GM12872 (cell line): ENCODE results near the gene E2F2.

Source experiments
- TF ChIP-seq, protein P1 (sequence below): IDR thresholded peaks from 3 replicates; pipeline ENCODE4 v1.5.1; 2011; ENCODE audit warnings: low read depth, mild to moderate bottlenecking, low read length, moderate library complexity; ENCODE audit not compliant: insufficient read depth

E2F2 gene

GRCh38 chr1:23574265-23574754 is 43.3 kb upstream of the E2F2 start:
- TF ChIP-seq, protein P1, sequence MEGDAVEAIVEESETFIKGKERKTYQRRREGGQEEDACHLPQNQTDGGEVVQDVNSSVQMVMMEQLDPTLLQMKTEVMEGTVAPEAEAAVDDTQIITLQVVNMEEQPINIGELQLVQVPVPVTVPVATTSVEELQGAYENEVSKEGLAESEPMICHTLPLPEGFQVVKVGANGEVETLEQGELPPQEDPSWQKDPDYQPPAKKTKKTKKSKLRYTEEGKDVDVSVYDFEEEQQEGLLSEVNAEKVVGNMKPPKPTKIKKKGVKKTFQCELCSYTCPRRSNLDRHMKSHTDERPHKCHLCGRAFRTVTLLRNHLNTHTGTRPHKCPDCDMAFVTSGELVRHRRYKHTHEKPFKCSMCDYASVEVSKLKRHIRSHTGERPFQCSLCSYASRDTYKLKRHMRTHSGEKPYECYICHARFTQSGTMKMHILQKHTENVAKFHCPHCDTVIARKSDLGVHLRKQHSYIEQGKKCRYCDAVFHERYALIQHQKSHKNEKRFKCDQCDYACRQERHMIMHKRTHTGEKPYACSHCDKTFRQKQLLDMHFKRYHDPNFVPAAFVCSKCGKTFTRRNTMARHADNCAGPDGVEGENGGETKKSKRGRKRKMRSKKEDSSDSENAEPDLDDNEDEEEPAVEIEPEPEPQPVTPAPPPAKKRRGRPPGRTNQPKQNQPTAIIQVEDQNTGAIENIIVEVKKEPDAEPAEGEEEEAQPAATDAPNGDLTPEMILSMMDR = no peak

DNA sequence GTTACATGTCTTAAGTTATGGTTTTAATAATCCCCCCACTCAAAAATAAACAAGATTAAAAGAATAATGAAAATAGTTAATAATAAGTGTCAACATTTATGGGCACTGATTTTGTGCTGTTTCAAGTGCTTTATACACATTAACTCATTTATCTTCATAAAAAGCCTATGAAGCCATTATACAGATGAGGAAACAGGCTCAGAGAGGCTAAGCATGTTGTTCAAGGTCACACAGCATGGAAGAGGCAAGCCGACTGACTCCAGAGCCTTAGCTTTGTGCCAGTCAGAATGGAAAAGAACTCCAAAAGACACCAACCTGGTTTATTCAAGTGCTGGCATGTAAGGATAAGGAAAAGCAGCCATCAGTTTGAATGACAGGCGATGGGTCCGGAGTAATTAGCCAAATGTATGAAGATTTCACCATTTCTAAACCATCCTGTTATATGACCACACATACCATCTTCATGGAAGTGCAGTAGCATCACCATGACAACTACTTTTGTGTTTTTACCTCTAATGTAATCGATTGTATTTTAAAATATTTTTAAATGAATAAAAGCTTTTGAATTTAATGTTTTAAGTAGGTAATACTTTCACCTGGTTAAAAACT is 42.6 kb upstream of the E2F2 start:
- TF ChIP-seq, protein P1 = no peak

GRCh38 chr1:23571465-23571864 is 40.4 kb upstream of the E2F2 start:
- TF ChIP-seq, protein P1 = no peak

GRCh38 chr1:23570001-23570691 is 39.1 kb upstream of the E2F2 start:
- TF ChIP-seq, protein P1 = no peak

GRCh38 chr1:23568608-23569383 is 37.8 kb upstream of the E2F2 start:
- TF ChIP-seq, protein P1 = no peak

DNA sequence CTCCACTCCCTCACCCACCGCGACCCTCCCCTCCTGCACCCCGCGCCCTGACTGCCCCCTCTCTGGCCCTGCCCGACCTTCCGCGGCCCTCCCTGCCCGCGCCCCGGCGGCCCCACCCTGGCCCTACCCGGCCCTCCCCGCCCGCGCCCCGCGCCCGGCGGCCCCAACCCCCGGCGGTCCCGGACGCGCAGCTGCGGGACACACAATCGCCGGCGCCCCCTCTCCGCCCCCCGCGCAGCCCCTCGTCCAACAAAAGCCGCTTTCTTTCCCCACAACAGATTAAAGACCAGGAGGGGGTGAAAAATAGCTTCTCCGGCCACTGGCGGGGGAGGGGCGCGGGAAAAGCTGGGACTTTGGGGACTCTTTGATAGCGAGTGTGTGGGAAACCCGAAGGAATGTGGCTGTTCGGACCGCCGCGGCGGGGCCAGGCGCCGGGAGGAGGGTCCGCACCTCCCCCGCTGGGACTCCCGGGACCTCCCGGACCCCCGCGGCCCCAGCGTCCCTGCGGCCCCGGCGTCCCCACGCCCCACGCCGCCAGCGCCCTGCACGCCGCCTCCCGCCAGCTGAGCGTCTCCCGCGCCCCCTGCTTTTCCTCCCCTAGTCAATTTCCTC is 37.1 kb upstream of the E2F2 start:
- TF ChIP-seq, protein P1 = no peak

DNA sequence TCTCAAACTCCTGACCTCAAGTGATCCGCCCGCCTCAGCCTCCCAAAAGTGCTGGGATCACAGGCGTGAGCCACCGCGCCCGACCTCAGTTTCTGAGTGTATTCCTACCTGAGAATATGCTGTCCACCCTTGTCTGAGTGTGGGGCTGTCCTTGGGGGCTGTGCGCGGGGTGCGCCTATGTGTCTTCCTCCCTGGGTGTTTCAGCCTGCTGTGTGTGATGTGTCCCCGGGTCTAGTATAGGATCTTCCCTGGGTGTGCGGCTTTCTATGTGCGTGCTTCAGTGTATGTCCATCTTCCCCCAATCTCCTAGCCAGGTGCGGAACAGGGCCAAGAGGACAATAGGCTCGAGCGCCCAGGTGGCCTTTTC is 36.6 kb upstream of the E2F2 start:
- TF ChIP-seq, protein P1 = no peak
